HUES6 (cell line): Measurements from ENCODE around the gene ACTR2.

Source experiments
- H3K27ac ChIP-seq: 2 replicates; pipeline ENCODE4 v1.7.0; 2013; ENCODE audit warnings: low read depth, mild to moderate bottlenecking, low read length, inconsistent platforms
- H3K27me3 ChIP-seq: 2 replicates; pipeline ENCODE4 v1.6.1; 2013; ENCODE audit warnings: low read length; ENCODE audit not compliant: control insufficient read depth, insufficient read depth
- H3K36me3 ChIP-seq: 2 replicates; pipeline ENCODE4 v1.6.1; 2013; ENCODE audit warnings: low read length; ENCODE audit not compliant: control insufficient read depth, insufficient read depth
- H3K4me1 ChIP-seq: 2 replicates; pipeline ENCODE4 v1.6.1; 2013; ENCODE audit warnings: low read length; ENCODE audit not compliant: control insufficient read depth, insufficient read depth
- H3K4me3 ChIP-seq: 2 replicates; pipeline ENCODE4 v1.5.1; 2013; ENCODE audit warnings: low read depth, low read length
- H3K9ac ChIP-seq: one replicate; pipeline ENCODE4 v1.6.1; 2013; ENCODE audit warnings: mild to moderate bottlenecking, low read length
- H3K9me3 ChIP-seq: 2 replicates; pipeline ENCODE4 v1.6.1; 2013; ENCODE audit warnings: low read depth, low read length; ENCODE audit not compliant: control insufficient read depth, insufficient read depth

Gene ACTR2

DNA sequence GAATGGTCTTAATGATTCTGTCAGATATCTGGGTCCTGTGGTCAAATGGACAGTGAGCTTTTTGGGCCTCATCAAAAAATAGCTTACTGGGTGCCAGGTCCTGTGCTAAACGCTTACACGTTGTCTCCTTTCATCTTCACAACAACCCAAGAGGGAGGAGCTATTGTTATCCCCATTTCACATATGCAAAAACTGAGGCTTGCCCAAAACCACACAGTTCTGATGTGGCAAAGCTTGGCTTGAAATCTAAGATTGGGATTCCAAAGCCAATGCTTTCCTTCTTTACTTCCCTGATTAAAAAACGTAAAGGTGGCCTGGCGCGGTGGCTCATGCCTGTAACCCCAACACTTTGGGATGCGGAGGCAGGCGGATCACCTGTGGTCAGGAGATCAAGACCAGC lies 69.3 kb downstream of the ACTR2 start:
- Histone ChIP-seq H3K27me3 (no peaks in the 10 kb centered on the region), H3K27ac (no peak overlapping the region), H3K9ac (no peak overlapping the region), H3K4me3 (no peak overlapping the region), H3K36me3 (no peaks in the 10 kb centered on the region), H3K9me3 (no peaks in the 10 kb centered on the region), H3K4me1 (peaks cover 33% of the 10 kb centered on the region)

DNA sequence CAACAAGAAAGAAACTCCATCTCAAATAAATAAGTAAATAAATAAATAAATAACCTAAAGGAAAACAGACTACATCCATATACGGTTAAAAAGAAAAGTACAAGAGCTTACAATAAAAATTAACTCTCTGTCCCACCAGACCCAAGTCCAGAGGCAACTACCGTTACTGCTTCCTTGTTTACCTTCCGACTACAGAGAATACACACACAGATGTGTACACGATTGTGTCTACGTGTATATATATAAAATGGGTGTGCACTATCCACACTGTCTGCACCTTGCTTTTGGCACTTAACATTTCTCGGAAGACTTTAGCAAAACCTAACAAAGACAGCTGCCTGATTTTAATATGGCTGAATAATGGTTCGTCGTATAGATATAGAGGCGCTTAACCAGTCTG lies 69.9 kb downstream of the ACTR2 start:
- Histone ChIP-seq H3K9ac (no peak overlapping the region), H3K9me3 (no peaks in the 10 kb centered on the region), H3K27ac (no peak overlapping the region), H3K36me3 (no peaks in the 10 kb centered on the region), H3K4me3 (no peak overlapping the region), H3K4me1 (peaks cover 35% of the 10 kb centered on the region), H3K27me3 (no peaks in the 10 kb centered on the region)

GRCh38 chr2:65298089-65298488 lies 70.5 kb downstream of the ACTR2 start:
- Histone ChIP-seq H3K36me3 (no peaks in the 10 kb centered on the region), H3K27me3 (no peaks in the 10 kb centered on the region), H3K4me3 (no peak overlapping the region), H3K9me3 (no peaks in the 10 kb centered on the region), H3K27ac (no peak overlapping the region), H3K4me1 (peaks cover 33% of the 10 kb centered on the region), H3K9ac (no peak overlapping the region)

GRCh38 chr2:65299246-65299645 lies 71.6 kb downstream of the ACTR2 start:
- Histone ChIP-seq H3K4me3 (no peak overlapping the region), H3K4me1 (peaks cover 23% of the 10 kb centered on the region), H3K27me3 (no peaks in the 10 kb centered on the region), H3K9ac (no peak overlapping the region), H3K9me3 (no peaks in the 10 kb centered on the region), H3K27ac (no peak overlapping the region), H3K36me3 (no peaks in the 10 kb centered on the region)

- H3K4me3 ChIP-seq = no peak overlapping the region
- H3K9me3 ChIP-seq = no peaks in the 10 kb centered on the region
- no peaks in the 10 kb centered on the region for H3K36me3 ChIP-seq
- H3K9ac ChIP-seq = no peak overlapping the region
- H3K27ac ChIP-seq = no peak overlapping the region
- no peaks in the 10 kb centered on the region for H3K27me3 ChIP-seq
- peaks cover 22% of the 10 kb centered on the region for H3K4me1 ChIP-seq
Observed at GRCh38 chr2:65300134-65300760, 72.6 kb downstream of the ACTR2 start.

GRCh38 chr2:65300761-65301711 lies 73.4 kb downstream of the ACTR2 start:
- H3K9ac ChIP-seq = no peak overlapping the region
- peaks cover 22% of the 10 kb centered on the region for H3K4me1 ChIP-seq
- H3K27ac ChIP-seq = no peak overlapping the region
- H3K36me3 ChIP-seq = no peaks in the 10 kb centered on the region
- no peak overlapping the region for H3K4me3 ChIP-seq
- no peaks in the 10 kb centered on the region for H3K9me3 ChIP-seq
- no peaks in the 10 kb centered on the region for H3K27me3 ChIP-seq

DNA sequence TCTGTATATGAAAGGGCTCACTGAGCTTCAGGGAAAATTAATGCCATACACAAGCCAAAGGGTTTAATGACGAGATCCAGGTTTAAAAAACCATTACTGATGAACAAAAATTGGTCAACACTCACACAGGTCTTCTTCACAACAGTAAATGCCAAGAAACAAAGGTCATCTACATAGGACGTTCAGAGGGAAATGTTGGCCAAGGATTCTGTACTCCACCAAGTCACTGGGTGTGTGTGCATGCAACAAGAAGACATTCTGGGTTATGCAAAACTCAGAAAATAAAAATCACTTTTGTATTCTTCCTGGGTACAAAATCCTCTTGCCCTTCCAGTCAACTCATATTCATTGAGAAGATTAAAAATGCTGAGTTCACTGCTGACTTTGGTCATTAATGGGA lies 78.3 kb downstream of the ACTR2 start:
- Histone ChIP-seq H3K4me1 (peaks cover 13% of the 10 kb centered on the region), H3K9ac (no peak overlapping the region)

GRCh38 chr2:65309699-65310098 lies 82.1 kb downstream of the ACTR2 start:
- no peaks in the 10 kb centered on the region for H3K9me3 ChIP-seq
- no peaks in the 10 kb centered on the region for H3K4me1 ChIP-seq
- H3K9ac ChIP-seq = no peak overlapping the region
- no peak overlapping the region for H3K27ac ChIP-seq
- no peaks in the 10 kb centered on the region for H3K27me3 ChIP-seq
- no peak overlapping the region for H3K4me3 ChIP-seq
- H3K36me3 ChIP-seq = peaks cover 34% of the 10 kb centered on the region

More for the DNA sequence above, 78.3 kb downstream of the ACTR2 start:
- Histone ChIP-seq H3K27ac (no peak overlapping the region), H3K36me3 (no peaks in the 10 kb centered on the region), H3K9me3 (no peaks in the 10 kb centered on the region), H3K4me3 (no peak overlapping the region), H3K27me3 (no peaks in the 10 kb centered on the region)

- no peaks in the 10 kb centered on the region for H3K27me3 ChIP-seq
- no peak overlapping the region for H3K4me3 ChIP-seq
- peaks cover 43% of the 10 kb centered on the region for H3K36me3 ChIP-seq
- H3K4me1 ChIP-seq = no peaks in the 10 kb centered on the region
- no peak overlapping the region for H3K27ac ChIP-seq
- no peaks in the 10 kb centered on the region for H3K9me3 ChIP-seq
- H3K9ac ChIP-seq = no peak overlapping the region
Observed at GRCh38 chr2:65311049-65311448, 83.4 kb downstream of the ACTR2 start.

DNA sequence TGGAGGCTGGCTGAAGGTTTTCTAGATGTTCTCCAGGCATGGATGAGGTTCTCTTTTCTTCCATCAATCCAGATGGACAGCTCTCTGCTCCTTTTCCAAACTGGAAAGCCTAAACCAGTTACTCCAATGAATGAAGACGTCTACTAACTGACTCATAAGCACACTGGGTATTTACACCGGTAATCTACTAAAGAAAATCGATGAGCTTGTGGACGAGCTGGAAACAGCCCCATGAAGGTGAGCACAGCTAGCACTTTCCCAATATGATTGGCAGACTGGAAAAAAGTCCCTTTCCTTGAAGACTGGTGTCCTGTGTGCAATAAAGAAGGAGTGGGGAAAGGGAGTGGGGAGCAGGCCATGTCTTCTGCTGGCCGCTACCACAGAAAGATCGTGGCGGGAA lies 84.0 kb downstream of the ACTR2 start:
- Histone ChIP-seq H3K4me1 (no peaks in the 10 kb centered on the region), H3K36me3 (peaks cover 48% of the 10 kb centered on the region)

More for the DNA sequence above, 84.0 kb downstream of the ACTR2 start:
- Histone ChIP-seq H3K9me3 (no peaks in the 10 kb centered on the region), H3K4me3 (no peak overlapping the region), H3K27me3 (no peaks in the 10 kb centered on the region), H3K9ac (no peak overlapping the region), H3K27ac (no peak overlapping the region)
